WTC11 (cell line): ENCODE results near the gene DCTN1. TPM values are rescaled to one million over a fixed set of nuclear protein-coding genes. Genes with fewer than 3 reads are reported as not detected.

ENCODE experiments used
- ARID4B ChIP-seq: sonication (generic); formaldehyde crosslinking; IDR thresholded peaks from 2 replicates; pipeline ENCODE4 v1.8.0; 2023; ENCODE audit warnings: missing genetic modification reagents, mild to moderate bottlenecking, borderline replicate concordance
- ATF2 ChIP-seq: sonication (generic); formaldehyde crosslinking; IDR thresholded peaks from 2 replicates; pipeline ENCODE4 v1.8.1; 2022; ENCODE audit warnings: low read depth, missing genetic modification reagents, borderline replicate concordance
- ETV6 ChIP-seq: sonication (generic); formaldehyde crosslinking; IDR thresholded peaks from 2 replicates; pipeline ENCODE4 v1.8.1; 2022; ENCODE audit warnings: mild to moderate bottlenecking, missing genetic modification reagents
- FOXP1 ChIP-seq: sonication (generic); formaldehyde crosslinking; IDR thresholded peaks from 2 replicates; pipeline ENCODE4 v1.8.0; 2022; ENCODE audit warnings: missing genetic modification reagents, mild to moderate bottlenecking, moderate library complexity, borderline replicate concordance
- FOXP4 ChIP-seq: sonication (generic); formaldehyde crosslinking; IDR thresholded peaks from 2 replicates; pipeline ENCODE4 v1.8.0; 2022; ENCODE audit warnings: mild to moderate bottlenecking, missing genetic modification reagents
- HMGXB4 ChIP-seq: sonication (generic); formaldehyde crosslinking; IDR thresholded peaks from 2 replicates; pipeline ENCODE4 v1.8.1; 2023; ENCODE audit warnings: mild to moderate bottlenecking, moderate library complexity, missing genetic modification reagents
- IRF1 ChIP-seq: sonication (generic); formaldehyde crosslinking; IDR thresholded peaks from 2 replicates; pipeline ENCODE4 v1.8.0; 2023; ENCODE audit warnings: missing genetic modification reagents
- KAT7 ChIP-seq: sonication (generic); formaldehyde crosslinking; IDR thresholded peaks from 2 replicates; pipeline ENCODE4 v1.8.1; 2023; ENCODE audit warnings: missing genetic modification reagents, mild to moderate bottlenecking, borderline replicate concordance
- MAX ChIP-seq: sonication (generic); formaldehyde crosslinking; IDR thresholded peaks from 2 replicates; pipeline ENCODE4 v1.8.0; 2022; ENCODE audit warnings: mild to moderate bottlenecking, missing genetic modification reagents
- MYBL2 ChIP-seq: sonication (generic); formaldehyde crosslinking; IDR thresholded peaks from 2 replicates; pipeline ENCODE4 v1.8.1; 2023; ENCODE audit warnings: mild to moderate bottlenecking, moderate library complexity, missing genetic modification reagents
- NFATC4 ChIP-seq: fragments of 250-450 bp; sonication (Bioruptor Pico); IDR thresholded peaks from 2 replicates; pipeline ENCODE4 v1.9.0; 2021; ENCODE audit warnings: mild to moderate bottlenecking
- NR3C1 ChIP-seq: sonication (generic); formaldehyde crosslinking; conservative IDR thresholded peaks from 2 replicates; pipeline ENCODE4 v1.8.1; 2023; ENCODE audit warnings: low read depth, mild to moderate bottlenecking, missing genetic modification reagents
- RELA ChIP-seq: sonication (generic); formaldehyde crosslinking; IDR thresholded peaks from 2 replicates; pipeline ENCODE4 v1.8.1; 2022; ENCODE audit warnings: missing genetic modification reagents, mild to moderate bottlenecking, borderline replicate concordance
- SOX15 ChIP-seq: fragments of 250-450 bp; sonication (Bioruptor Pico); IDR thresholded peaks from 2 replicates; pipeline ENCODE4 v1.9.0; 2021; ENCODE audit warnings: mild to moderate bottlenecking
- SP1 ChIP-seq: sonication (generic); formaldehyde crosslinking; conservative IDR thresholded peaks from 2 replicates; pipeline ENCODE4 v1.8.1; 2022; ENCODE audit warnings: missing genetic modification reagents
- ZNF219 ChIP-seq: sonication (generic); formaldehyde crosslinking; IDR thresholded peaks from 2 replicates; pipeline ENCODE4 v1.8.0; 2023; ENCODE audit warnings: missing genetic modification reagents, mild to moderate bottlenecking, borderline replicate concordance
- ZNF281 ChIP-seq: sonication (generic); formaldehyde crosslinking; IDR thresholded peaks from 2 replicates; pipeline ENCODE4 v1.8.0; 2023; ENCODE audit warnings: mild to moderate bottlenecking, missing genetic modification reagents
- ZNF532 ChIP-seq: fragments of 250-450 bp; sonication (Bioruptor Pico); IDR thresholded peaks from 2 replicates; pipeline ENCODE4 v1.9.0; 2021; ENCODE audit warnings: mild to moderate bottlenecking, borderline replicate concordance
- total RNA-seq: library from RNA; stranded (reverse); gene quantifications from 3 replicates; pipeline ENCODE4 v1.2.3, GENCODE V29; 2021

DCTN1 gene
- total RNA-seq, 1 experiment from 2014 or later, result 179 TPM

GRCh38 chr2:74421221-74421870 is 41.2 kb upstream of the DCTN1 start, which contains the start of the genes C2orf81 and WDR54 (continued):
- no peak for TF ChIP-seq ZNF281
- TF ChIP-seq RELA (CRISPR knock-in tag), result no peak
- TF ChIP-seq FOXP4 (CRISPR knock-in tag), result peak; percentile 90; the same call in 1 of the 2 replicates
- TF ChIP-seq MYBL2, result 0 out of 2 replicates have a peak, but pooled peaks have one; percentile 35
- TF ChIP-seq IRF1, result 0 out of 2 replicates have a peak, but pooled peaks have one; percentile 32
- no peak for TF ChIP-seq NFATC4
- no peak for TF ChIP-seq FOXP1 (CRISPR knock-in tag)
- TF ChIP-seq KAT7, result no peak
- TF ChIP-seq ZNF219 (CRISPR knock-in tag), result no peak
- TF ChIP-seq ARID4B (CRISPR knock-in tag), result peak; percentile 65; the same call in 1 of the 2 replicates
- TF ChIP-seq NR3C1 (CRISPR knock-in tag), result no peak
- peak; percentile 89 for TF ChIP-seq SP1 (CRISPR knock-in tag)
- no peak for TF ChIP-seq ZNF532 (CRISPR knock-in tag)
- peak; percentile 56; the same call in 1 of the 2 replicates for TF ChIP-seq HMGXB4 (CRISPR knock-in tag)
- peak; percentile 90 for TF ChIP-seq ETV6 (CRISPR knock-in tag)
- TF ChIP-seq ATF2 (CRISPR knock-in tag), result no peak
- TF ChIP-seq MAX, result peak; percentile 96
- TF ChIP-seq SOX15 (CRISPR knock-in tag), result no peak
